Panc1 (cell line): ENCODE measurements around the gene GBP7.

ENCODE experiments used
- CTCF ChIP-seq: fragments of 450-650 bp; IDR thresholded peaks from 2 replicates; pipeline ENCODE4 v1.5.1; 2017; ENCODE audit warnings: mild to moderate bottlenecking
- REST ChIP-seq, 2 experiments: IDR thresholded peaks; 2 replicates each; pipeline ENCODE4 v1.6.1; 2011 to 2012; ENCODE audit warnings: low read depth in 2 of 2, control low read depth in 1 of 2, low read length in 1 of 2, mild to moderate bottlenecking in 1 of 2, moderate library complexity in 1 of 2; ENCODE audit not compliant: insufficient read depth in 1 of 2
- SIN3A ChIP-seq: IDR thresholded peaks from 2 replicates; pipeline ENCODE4 v1.6.1; 2012; ENCODE audit warnings: low read depth, mild to moderate bottlenecking, low read length, moderate library complexity, borderline replicate concordance; ENCODE audit not compliant: insufficient read depth

GRCh38 chr1:89142160-89142559, 33.6 kb downstream of the GBP7 start:
- TF ChIP-seq REST (IDR thresholded peaks at IDR 0.05; ENCODE audit: insufficient read depth in 1 of 2, low read depth in 2 of 2, low read length in 1 of 2) (no peak), CTCF (no peak), SIN3A (no peak)
